ENCODE data around the gene STX1A. TPM values are rescaled to one million over a fixed set of nuclear protein-coding genes. Genes with fewer than 3 reads are reported as not detected.

Gene STX1A
- polyA plus RNA-seq, 2 of the 4 experiments (the other 2 are of a cell fraction), result 49.2 to 81.7 TPM

DNA sequence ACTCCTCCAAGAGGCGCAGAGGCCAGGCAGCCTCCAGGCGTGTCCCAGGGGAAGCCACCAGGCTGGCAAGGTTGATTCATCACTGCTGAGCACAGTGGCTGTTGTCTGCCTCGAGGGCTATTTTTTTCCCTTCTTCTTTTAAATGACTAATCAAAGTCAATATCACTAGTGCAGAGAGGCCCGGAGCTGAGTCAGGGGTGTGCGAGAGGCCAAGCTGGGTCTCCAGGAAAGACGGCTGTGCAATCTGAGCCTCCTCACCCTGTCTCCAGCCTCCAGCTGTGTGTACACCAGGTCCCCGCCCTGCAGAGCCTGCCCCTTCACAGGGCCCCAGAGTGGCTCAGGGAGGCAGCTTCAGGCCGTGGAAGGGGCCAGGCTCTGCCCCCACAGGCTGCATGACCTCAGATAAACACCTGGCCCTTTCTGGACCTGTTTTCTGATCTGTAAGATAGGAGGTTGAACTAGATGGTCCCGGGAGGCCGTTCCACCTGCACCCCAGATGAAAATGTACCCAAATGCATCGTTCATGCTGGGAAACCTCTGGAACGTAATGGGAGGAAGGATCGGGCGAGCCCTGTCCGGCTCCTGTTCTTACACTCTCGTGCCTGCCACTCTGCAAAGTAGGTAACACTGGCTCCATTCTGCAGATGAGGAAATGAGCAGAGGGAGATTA is 3.7 kb downstream of the STX1A start:
- Histone ChIP-seq H3K4me2 (peak overlapping the region; percentile 100), H3K27ac (peak overlapping the region; percentile 99 to 100), H3K9me3 (no peaks in the 10 kb centered on the region), H3K4me1 (peaks cover 78% of the 10 kb centered on the region), H3K4me3 (peak overlapping the region; percentile 100)
- FAIRE-seq (peak; percentile 78), ATAC-seq (peak; percentile 84 to 91), DNase-seq (ENCODE audit: low read depth in 1 of 2, low spot score in 1 of 2) (peak; percentile 98 to 99)
- ChIA-PET POLR2A (interaction anchor here (0.6 to 4.9 kb wide), 5 partner anchors 10 to 91 kb away, joined by 3 to 135 read pairs (median 3); partner anchors contain the start of gene MLXIPL), CTCF (interaction anchor here (0.6 to 8.4 kb wide), 8 partner anchors 9 to 686 kb away, joined by 3 to 105 read pairs (median 27); no protein-coding TSS in a partner anchor)
- WGBS (ENCODE audit: missing lambda C conversion rate), result 6% methylated on average over 16 of the region's 16 CpGs
- peak; percentile 91 to 92 for TF ChIP-seq EP300 (IDR thresholded peaks at IDR 0.05)
- TF ChIP-seq SMC3 (IDR thresholded peaks at IDR 0.05), result peak; percentile 16; the same call in 1 of the 3 replicates
- TF ChIP-seq EHMT2 (IDR thresholded peaks at IDR 0.05; ENCODE audit: low read depth), result no peak
- no peak for TF ChIP-seq RCOR1 (IDR thresholded peaks at IDR 0.05; ENCODE audit: low read depth, low read length)
- TF ChIP-seq EHF (CRISPR knock-in tag; IDR thresholded peaks at IDR 0.05), result no peak
- TF ChIP-seq RNF2 (IDR thresholded peaks at IDR 0.05; ENCODE audit: borderline replicate concordance, low read depth), result no peak
- TF ChIP-seq, protein P1, sequence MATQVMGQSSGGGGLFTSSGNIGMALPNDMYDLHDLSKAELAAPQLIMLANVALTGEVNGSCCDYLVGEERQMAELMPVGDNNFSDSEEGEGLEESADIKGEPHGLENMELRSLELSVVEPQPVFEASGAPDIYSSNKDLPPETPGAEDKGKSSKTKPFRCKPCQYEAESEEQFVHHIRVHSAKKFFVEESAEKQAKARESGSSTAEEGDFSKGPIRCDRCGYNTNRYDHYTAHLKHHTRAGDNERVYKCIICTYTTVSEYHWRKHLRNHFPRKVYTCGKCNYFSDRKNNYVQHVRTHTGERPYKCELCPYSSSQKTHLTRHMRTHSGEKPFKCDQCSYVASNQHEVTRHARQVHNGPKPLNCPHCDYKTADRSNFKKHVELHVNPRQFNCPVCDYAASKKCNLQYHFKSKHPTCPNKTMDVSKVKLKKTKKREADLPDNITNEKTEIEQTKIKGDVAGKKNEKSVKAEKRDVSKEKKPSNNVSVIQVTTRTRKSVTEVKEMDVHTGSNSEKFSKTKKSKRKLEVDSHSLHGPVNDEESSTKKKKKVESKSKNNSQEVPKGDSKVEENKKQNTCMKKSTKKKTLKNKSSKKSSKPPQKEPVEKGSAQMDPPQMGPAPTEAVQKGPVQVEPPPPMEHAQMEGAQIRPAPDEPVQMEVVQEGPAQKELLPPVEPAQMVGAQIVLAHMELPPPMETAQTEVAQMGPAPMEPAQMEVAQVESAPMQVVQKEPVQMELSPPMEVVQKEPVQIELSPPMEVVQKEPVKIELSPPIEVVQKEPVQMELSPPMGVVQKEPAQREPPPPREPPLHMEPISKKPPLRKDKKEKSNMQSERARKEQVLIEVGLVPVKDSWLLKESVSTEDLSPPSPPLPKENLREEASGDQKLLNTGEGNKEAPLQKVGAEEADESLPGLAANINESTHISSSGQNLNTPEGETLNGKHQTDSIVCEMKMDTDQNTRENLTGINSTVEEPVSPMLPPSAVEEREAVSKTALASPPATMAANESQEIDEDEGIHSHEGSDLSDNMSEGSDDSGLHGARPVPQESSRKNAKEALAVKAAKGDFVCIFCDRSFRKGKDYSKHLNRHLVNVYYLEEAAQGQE (IDR thresholded peaks at IDR 0.05), result no peak
- TF ChIP-seq GATA3 (IDR thresholded peaks at IDR 0.05; ENCODE audit: borderline replicate concordance), result peak; percentile 95
- TF ChIP-seq, protein P2, sequence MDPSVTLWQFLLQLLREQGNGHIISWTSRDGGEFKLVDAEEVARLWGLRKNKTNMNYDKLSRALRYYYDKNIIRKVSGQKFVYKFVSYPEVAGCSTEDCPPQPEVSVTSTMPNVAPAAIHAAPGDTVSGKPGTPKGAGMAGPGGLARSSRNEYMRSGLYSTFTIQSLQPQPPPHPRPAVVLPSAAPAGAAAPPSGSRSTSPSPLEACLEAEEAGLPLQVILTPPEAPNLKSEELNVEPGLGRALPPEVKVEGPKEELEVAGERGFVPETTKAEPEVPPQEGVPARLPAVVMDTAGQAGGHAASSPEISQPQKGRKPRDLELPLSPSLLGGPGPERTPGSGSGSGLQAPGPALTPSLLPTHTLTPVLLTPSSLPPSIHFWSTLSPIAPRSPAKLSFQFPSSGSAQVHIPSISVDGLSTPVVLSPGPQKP (IDR thresholded peaks at IDR 0.05; ENCODE audit: low read depth, low read length), result no peak
- no peak for TF ChIP-seq FOSB (CRISPR knock-in tag; IDR thresholded peaks at IDR 0.05)
- no peak; the same call in 1 of the 2 replicates for TF ChIP-seq HDAC2 (IDR thresholded peaks at IDR 0.05)
- TF ChIP-seq SREBF2 (IDR thresholded peaks at IDR 0.05), result no peak
- no peak for TF ChIP-seq HOXA7 (CRISPR knock-in tag; IDR thresholded peaks at IDR 0.05)
- no peak for TF ChIP-seq TFCP2L1 (CRISPR knock-in tag; IDR thresholded peaks at IDR 0.05)
- TF ChIP-seq MAFK (IDR thresholded peaks at IDR 0.05; ENCODE audit: partially characterized antibody), result peak; percentile 95
- no peak for TF ChIP-seq PHF8 (IDR thresholded peaks at IDR 0.05; ENCODE audit: borderline replicate concordance, low read depth)
- peak; percentile 58 for TF ChIP-seq NFE2L2 (conservative IDR thresholded peaks at IDR 0.05; ENCODE audit: low read length)
- TF ChIP-seq RFX5 (IDR thresholded peaks at IDR 0.05), result no peak
- TF ChIP-seq, protein P3, sequence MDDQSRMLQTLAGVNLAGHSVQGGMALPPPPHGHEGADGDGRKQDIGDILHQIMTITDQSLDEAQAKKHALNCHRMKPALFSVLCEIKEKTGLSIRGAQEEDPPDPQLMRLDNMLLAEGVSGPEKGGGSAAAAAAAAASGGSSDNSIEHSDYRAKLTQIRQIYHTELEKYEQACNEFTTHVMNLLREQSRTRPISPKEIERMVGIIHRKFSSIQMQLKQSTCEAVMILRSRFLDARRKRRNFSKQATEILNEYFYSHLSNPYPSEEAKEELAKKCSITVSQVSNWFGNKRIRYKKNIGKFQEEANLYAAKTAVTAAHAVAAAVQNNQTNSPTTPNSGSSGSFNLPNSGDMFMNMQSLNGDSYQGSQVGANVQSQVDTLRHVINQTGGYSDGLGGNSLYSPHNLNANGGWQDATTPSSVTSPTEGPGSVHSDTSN (IDR thresholded peaks at IDR 0.05), result peak; percentile 92
- no peak for TF ChIP-seq CHD2 (IDR thresholded peaks at IDR 0.05; ENCODE audit: low read length, partially characterized antibody)
- TF ChIP-seq, protein P4, sequence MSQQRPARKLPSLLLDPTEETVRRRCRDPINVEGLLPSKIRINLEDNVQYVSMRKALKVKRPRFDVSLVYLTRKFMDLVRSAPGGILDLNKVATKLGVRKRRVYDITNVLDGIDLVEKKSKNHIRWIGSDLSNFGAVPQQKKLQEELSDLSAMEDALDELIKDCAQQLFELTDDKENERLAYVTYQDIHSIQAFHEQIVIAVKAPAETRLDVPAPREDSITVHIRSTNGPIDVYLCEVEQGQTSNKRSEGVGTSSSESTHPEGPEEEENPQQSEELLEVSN (IDR thresholded peaks at IDR 0.05; ENCODE audit: borderline replicate concordance, low read depth), result no peak; the same call in 1 of the 2 replicates
- no peak for TF ChIP-seq KDM5A (IDR thresholded peaks at IDR 0.05)
- peak; percentile 36 to 39; a peak in 4 of 5 replicates for TF ChIP-seq RAD21 (conservative IDR thresholded peaks at IDR 0.05 in 1 of 2, IDR thresholded peaks at IDR 0.05 in 1 of 2)
- TF ChIP-seq, protein P5, sequence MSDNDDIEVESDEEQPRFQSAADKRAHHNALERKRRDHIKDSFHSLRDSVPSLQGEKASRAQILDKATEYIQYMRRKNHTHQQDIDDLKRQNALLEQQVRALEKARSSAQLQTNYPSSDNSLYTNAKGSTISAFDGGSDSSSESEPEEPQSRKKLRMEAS (IDR thresholded peaks at IDR 0.05), result peak; percentile 95
- TF ChIP-seq, protein P6, sequence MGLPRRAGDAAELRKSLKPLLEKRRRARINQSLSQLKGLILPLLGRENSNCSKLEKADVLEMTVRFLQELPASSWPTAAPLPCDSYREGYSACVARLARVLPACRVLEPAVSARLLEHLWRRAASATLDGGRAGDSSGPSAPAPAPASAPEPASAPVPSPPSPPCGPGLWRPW (IDR thresholded peaks at IDR 0.05), result peak; percentile 36; the same call in 1 of the 2 replicates
- TF ChIP-seq CEBPB (IDR thresholded peaks at IDR 0.05), result peak; percentile 41 to 86; a peak in 3 of 4 replicates
- no peak for TF ChIP-seq ZSCAN20 (CRISPR knock-in tag; IDR thresholded peaks at IDR 0.05)
- no peak for TF ChIP-seq NR3C1 (IDR thresholded peaks at IDR 0.05)
- TF ChIP-seq RARB (CRISPR knock-in tag; IDR thresholded peaks at IDR 0.05), result peak; percentile 83
- TF ChIP-seq, protein P7, sequence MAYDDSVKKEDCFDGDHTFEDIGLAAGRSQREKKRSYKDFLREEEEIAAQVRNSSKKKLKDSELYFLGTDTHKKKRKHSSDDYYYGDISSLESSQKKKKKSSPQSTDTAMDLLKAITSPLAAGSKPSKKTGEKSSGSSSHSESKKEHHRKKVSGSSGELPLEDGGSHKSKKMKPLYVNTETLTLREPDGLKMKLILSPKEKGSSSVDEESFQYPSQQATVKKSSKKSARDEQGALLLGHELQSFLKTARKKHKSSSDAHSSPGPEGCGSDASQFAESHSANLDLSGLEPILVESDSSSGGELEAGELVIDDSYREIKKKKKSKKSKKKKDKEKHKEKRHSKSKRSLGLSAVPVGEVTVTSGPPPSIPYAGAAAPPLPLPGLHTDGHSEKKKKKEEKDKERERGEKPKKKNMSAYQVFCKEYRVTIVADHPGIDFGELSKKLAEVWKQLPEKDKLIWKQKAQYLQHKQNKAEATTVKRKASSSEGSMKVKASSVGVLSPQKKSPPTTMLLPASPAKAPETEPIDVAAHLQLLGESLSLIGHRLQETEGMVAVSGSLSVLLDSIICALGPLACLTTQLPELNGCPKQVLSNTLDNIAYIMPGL (CRISPR knock-in tag; IDR thresholded peaks at IDR 0.05; ENCODE audit: borderline replicate concordance), result no peak
- TF ChIP-seq KDM1A (IDR thresholded peaks at IDR 0.05; ENCODE audit: low read depth), result no peak
- peak; percentile 80 for TF ChIP-seq MYC (IDR thresholded peaks at IDR 0.05; ENCODE audit: borderline replicate concordance, low read length)

All from A549 (cell line).